ENCODE data around the gene MBD3L2.

MBD3L2 gene

DNA sequence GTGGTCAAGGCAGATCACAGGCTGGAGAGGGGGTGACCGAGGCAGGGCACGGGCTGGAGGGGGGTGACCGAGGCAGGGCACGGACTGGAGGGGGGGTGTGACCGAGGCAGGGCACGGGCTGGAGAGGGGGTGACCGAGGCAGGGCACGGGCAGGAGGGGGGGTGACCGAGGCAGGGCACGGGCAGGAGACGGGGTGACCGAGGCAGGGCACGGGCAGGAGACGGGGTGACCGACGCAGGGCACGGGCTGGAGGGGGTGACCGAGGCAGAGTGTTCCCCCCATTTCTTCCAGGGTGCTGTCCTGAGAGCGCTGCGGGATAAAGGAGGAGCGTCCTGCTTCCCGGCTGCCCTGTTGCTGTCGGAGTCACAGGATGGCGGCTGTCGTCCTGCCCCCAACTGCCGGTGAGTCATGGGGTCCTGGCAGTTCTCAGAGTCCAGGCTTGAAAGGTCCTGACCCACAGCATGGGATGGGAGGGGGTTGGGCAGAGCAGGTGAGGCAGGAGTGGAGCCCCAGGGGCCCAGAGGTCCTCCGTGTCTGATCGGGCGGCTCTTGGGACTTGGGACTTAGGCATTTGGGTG, 25.7 kb downstream of the MBD3L2 start:
- peaks cover 69% of the 10 kb centered on the region for H3K36me3 ChIP-seq (replicated peaks)
- no peak for DNase-seq
- no peak overlapping the region for H3K27ac ChIP-seq
- TF ChIP-seq, protein P1, sequence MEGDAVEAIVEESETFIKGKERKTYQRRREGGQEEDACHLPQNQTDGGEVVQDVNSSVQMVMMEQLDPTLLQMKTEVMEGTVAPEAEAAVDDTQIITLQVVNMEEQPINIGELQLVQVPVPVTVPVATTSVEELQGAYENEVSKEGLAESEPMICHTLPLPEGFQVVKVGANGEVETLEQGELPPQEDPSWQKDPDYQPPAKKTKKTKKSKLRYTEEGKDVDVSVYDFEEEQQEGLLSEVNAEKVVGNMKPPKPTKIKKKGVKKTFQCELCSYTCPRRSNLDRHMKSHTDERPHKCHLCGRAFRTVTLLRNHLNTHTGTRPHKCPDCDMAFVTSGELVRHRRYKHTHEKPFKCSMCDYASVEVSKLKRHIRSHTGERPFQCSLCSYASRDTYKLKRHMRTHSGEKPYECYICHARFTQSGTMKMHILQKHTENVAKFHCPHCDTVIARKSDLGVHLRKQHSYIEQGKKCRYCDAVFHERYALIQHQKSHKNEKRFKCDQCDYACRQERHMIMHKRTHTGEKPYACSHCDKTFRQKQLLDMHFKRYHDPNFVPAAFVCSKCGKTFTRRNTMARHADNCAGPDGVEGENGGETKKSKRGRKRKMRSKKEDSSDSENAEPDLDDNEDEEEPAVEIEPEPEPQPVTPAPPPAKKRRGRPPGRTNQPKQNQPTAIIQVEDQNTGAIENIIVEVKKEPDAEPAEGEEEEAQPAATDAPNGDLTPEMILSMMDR (IDR thresholded peaks at IDR 0.05; ENCODE audit: low read depth, low read length, missing control alignments) = no peak
- no peak overlapping the region for H3K4me3 ChIP-seq (ENCODE audit: low read depth, low read length)
- no peaks in the 10 kb centered on the region for H3K27me3 ChIP-seq (replicated peaks)
- in situ Hi-C loops (cut with HindIII; ENCODE audit: low pct_ligation_motif_present, low sequenced_read_pairs) = no loop called here

DNA sequence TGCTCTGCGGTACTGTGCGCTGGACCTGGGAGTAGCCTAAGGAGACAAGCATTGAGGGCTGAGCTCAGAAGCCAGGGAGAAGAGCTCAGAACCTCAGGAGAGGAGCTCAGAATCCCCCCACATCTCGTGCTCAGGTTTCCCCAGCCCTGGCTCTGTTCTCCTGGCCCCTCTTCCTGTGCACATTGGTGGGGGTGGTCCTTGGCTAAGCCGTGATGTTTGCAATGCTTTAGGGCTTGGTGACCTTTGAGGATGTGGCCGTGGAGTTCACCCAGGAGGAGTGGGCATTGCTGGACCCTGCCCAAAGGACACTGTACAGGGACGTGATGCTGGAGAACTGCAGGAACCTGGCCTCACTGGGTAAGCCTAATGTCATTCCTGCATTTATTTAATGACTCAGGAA, 27.0 kb downstream of the MBD3L2 start:
- Histone ChIP-seq H3K36me3 (replicated peaks) (peaks cover 83% of the 10 kb centered on the region), H3K4me3 (ENCODE audit: low read depth, low read length) (no peak overlapping the region), H3K27ac (no peak overlapping the region), H3K27me3 (replicated peaks) (no peaks in the 10 kb centered on the region)
- DNase-seq = no peak
- TF ChIP-seq, protein P1 (IDR thresholded peaks at IDR 0.05; ENCODE audit: low read depth, low read length, missing control alignments) = no peak
- in situ Hi-C loops (cut with HindIII; ENCODE audit: low pct_ligation_motif_present, low sequenced_read_pairs) = no loop called here

DNA sequence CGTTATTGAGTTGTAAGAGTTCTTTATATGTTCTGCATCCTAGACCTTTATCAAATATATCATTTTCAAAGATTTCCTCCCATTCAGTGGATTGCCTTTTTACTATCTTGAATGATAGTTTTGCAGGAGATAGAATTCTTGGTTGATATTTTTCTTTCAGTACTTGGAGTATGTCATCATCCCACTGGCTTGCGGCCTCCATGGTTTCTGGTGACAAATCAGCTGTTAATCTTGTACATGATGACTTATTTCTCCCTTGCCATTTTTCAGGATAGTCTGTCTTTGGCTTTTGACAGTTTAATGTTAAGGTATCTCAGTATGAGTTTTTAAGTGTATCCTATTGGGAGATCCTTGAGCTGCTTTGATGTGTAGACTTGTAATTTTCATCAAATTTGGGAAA, 28.9 kb downstream of the MBD3L2 start:
- DNase-seq = no peak
- in situ Hi-C loops (cut with HindIII; ENCODE audit: low pct_ligation_motif_present, low sequenced_read_pairs) = no loop called here
- H3K36me3 ChIP-seq (replicated peaks) = peaks cover 90% of the 10 kb centered on the region
- H3K27me3 ChIP-seq (replicated peaks) = no peaks in the 10 kb centered on the region
- TF ChIP-seq, protein P1 (IDR thresholded peaks at IDR 0.05; ENCODE audit: low read depth, low read length, missing control alignments) = no peak
- no peak overlapping the region for H3K4me3 ChIP-seq (ENCODE audit: low read depth, low read length)
- no peak overlapping the region for H3K27ac ChIP-seq

DNA sequence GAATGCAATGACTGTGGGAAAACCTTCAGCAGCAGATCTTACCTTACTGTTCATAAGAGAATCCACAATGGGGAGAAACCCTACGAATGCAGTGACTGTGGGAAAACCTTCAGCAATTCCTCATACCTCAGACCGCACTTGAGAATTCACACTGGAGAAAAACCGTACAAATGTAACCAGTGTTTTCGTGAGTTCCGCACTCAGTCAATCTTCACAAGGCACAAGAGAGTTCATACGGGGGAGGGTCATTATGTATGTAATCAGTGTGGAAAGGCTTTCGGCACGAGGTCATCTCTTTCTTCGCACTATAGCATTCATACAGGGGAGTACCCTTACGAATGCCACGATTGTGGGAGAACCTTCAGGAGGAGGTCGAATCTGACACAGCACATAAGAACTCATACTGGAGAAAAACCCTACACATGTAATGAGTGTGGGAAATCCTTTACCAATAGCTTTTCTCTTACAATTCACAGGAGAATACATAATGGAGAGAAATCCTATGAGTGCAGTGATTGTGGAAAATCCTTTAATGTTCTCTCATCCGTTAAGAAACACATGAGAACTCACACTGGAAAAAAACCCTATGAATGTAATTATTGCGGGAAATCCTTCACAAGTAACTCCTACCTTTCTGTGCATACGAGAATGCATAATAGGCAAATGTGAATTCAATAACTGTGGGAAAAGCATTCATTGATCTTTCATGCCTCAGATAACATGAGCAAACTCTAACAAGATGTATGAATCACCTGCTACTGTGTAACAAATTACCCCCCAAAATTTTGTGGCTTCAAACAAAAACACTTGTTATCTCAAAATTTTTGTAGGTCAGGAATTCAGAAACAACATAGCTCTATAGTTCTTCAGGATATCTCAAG, 34.2 kb downstream of the MBD3L2 start:
- Histone ChIP-seq H3K27me3 (replicated peaks) (no peaks in the 10 kb centered on the region), H3K27ac (no peak overlapping the region), H3K4me3 (ENCODE audit: low read depth, low read length) (no peak overlapping the region), H3K36me3 (replicated peaks) (peaks cover 63% of the 10 kb centered on the region)
- in situ Hi-C loops (cut with HindIII; ENCODE audit: low pct_ligation_motif_present, low sequenced_read_pairs) = no loop called here
- peak; percentile 5 for DNase-seq
- TF ChIP-seq, protein P1 (IDR thresholded peaks at IDR 0.05; ENCODE audit: low read depth, low read length, missing control alignments) = no peak

DNA sequence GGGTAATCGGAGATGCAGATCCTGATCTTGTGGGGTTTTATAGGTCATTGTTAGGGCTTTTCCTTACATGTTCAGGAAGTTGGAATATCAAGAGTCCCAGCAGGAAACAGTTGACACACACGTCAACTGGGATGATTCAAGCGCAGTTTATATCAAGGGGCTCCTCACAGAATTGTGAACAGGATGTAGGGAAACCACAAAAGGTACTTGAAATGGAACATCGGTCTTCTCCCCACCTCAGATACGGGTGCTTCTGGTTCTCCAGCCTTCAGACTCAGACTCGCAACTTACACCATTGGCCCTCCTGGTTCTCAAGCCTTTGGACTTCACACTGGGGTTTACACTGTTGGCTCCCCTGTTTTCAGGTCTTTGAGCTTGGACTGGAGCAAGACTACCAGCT, 39.9 kb downstream of the MBD3L2 start:
- no peaks in the 10 kb centered on the region for H3K27me3 ChIP-seq (replicated peaks)
- H3K36me3 ChIP-seq (replicated peaks) = peaks cover 8% of the 10 kb centered on the region
- no peak overlapping the region for H3K27ac ChIP-seq
- TF ChIP-seq, protein P1 (IDR thresholded peaks at IDR 0.05; ENCODE audit: low read depth, low read length, missing control alignments) = no peak
- DNase-seq = no peak
- H3K4me3 ChIP-seq (ENCODE audit: low read depth, low read length) = no peak overlapping the region
- in situ Hi-C loops (cut with HindIII; ENCODE audit: low pct_ligation_motif_present, low sequenced_read_pairs) = no loop called here

Measured in brain microvascular endothelial cell (primary cell).